Cardiac septum (tissue), 1 donor: ENCODE results near the gene SMAP1. TPM values are rescaled to one million over a fixed set of nuclear protein-coding genes. Genes with fewer than 3 reads are reported as not detected.

Experiments used
- DNase-seq: peaks from one replicate; pipeline ENCODE4 v3.0.0-alpha.2; 2020; ENCODE audit warnings: low spot score
- intact Hi-C: fragments of 100-400 bp; cut with DNase I; formaldehyde crosslinking; loops from one replicate; pipeline ENCODE4 v1.14.0; 2022
- total RNA-seq: library from RNA; stranded (reverse); fragmentation: NEBNext Ultra II Directional; extraction: Animal tissue kit (Norgen Biotek cat#: 25700); gene quantifications from one replicate; pipeline ENCODE4 v1.2.1, GENCODE V29; 2021
- donor health status: DM: no; HTN: no; CAD: no.

SMAP1 gene
- total RNA-seq, 1 donor from 2014 or later, result 32.5 TPM

GRCh38 chr6:70872469-70872868 is 204.8 kb downstream of the SMAP1 start:
- intact Hi-C loops, result no loop called here
- no peak for DNase-seq

- no peak for DNase-seq
- intact Hi-C loops, result no loop called here
Observed at GRCh38 chr6:70874181-70874913, 206.7 kb downstream of the SMAP1 start.

- no peak for DNase-seq
- intact Hi-C loops, result no loop called here
Observed at GRCh38 chr6:70879496-70879895, 211.8 kb downstream of the SMAP1 start.

GRCh38 chr6:70884074-70884983 is 216.6 kb downstream of the SMAP1 start:
- intact Hi-C loops, result loop anchor here (1.0 to 5.0 kb wide), 2 partner anchors 176 to 332 kb away; no protein-coding TSS in a partner anchor
- no peak for DNase-seq

- DNase-seq, result no peak
- intact Hi-C loops, result no loop called here
Observed at GRCh38 chr6:70886071-70886470, 218.4 kb downstream of the SMAP1 start.

- intact Hi-C loops, result no loop called here
- no peak for DNase-seq
Observed at GRCh38 chr6:70886661-70887060, 219.0 kb downstream of the SMAP1 start.

GRCh38 chr6:70889270-70889669 is 221.6 kb downstream of the SMAP1 start:
- DNase-seq, result no peak
- intact Hi-C loops, result no loop called here

- DNase-seq, result no peak
- intact Hi-C loops, result no loop called here
Observed at GRCh38 chr6:70894001-70894400, 226.3 kb downstream of the SMAP1 start.

GRCh38 chr6:70900047-70900446 is 232.4 kb downstream of the SMAP1 start:
- intact Hi-C loops, result no loop called here
- DNase-seq, result no peak

- intact Hi-C loops, result no loop called here
- no peak for DNase-seq
Observed at GRCh38 chr6:70901324-70901723, 233.6 kb downstream of the SMAP1 start.

GRCh38 chr6:70903665-70904452 is 236.2 kb downstream of the SMAP1 start:
- DNase-seq, result no peak
- intact Hi-C loops, result no loop called here

GRCh38 chr6:70905742-70906141 is 238.1 kb downstream of the SMAP1 start:
- DNase-seq, result no peak
- intact Hi-C loops, result no loop called here

Other genes starting within 250 kb of the SMAP1 start
- 14.7 TPM for gene SDHAF4, start 101.0 kb upstream of the SMAP1 start, total RNA-seq